ENCODE results near the gene CCL4L2.
"Not testable (repeated sequence)": the region's sequence is repeated elsewhere in the genome, so short reads cannot be mapped to it uniquely, and the experiment has no call there.

Gene CCL4L2

GRCh38 chr17:36210439-36211211 lies at the start of gene CCL4L2:
TSS of gene CCL4L2 (plus strand) at chr17:36211063.
- DNase-seq (ENCODE audit: low read depth) = not testable (repeated sequence)

DNA sequence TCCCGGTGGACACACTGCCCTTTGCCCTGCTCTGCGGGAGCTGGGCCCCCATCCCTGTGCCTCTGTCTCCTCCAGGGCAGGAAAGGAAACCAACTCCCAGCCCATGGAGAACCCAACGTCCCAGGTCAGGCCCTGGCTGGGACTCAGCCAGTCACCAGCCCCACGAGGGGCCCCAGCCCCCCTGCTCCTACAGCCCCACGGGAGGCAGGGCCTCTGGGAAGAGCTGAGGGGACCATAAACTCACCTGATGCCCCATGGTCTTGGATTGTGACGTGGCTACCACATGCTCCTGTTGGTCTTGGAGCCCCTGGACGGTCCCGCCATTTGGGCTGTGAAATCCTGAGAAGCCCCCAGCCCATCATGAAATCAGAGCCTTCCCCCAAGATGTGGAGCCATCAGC lies 42.0 kb upstream of the CCL4L2 start:
- not testable (repeated sequence) for DNase-seq (ENCODE audit: low read depth)

GRCh38 chr17:36176536-36176935 lies 34.3 kb upstream of the CCL4L2 start, which contains the start of gene TBC1D3B:
TSS of gene TBC1D3B (minus strand) at chr17:36176636. CDS start at chr17:36175050, 1,586 bp downstream.
- DNase-seq (ENCODE audit: low read depth) = not testable (repeated sequence)

DNA sequence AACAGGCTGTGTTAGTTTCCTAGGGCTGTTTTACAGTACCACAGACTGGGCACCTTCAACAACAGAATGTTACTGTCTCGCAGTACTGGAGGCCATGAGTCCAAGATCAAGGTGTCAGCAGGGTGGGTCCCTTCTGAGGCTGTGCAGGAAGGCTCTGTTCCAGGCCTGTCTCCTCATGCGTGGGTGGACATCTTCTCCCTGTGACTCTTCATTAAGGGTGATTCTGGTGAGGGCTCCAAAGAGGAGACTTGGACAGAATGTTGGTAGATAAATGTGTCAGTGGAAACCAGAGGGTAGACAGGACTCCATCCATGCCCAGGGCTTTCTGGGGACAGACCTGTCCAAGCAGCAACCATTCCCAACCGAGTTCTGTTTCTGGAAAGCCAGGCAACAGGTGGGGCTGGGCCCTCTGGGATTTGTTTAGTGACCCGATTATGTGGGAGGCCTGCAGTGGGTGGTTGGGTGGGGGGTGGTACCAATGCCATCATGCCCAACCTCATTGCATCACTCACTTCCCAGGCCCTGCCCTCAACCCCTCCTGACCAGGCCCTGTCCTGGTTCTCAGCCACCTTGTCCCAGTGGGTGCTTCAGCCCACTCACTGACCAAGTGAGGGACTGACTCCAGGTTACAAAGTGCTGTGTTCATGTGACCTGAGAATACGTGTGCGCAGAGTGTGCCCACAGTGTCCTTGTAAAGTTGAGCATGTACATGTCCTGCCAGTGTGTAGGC lies 29.3 kb upstream of the CCL4L2 start:
- not testable (repeated sequence) for DNase-seq (ENCODE audit: low read depth)

DNA sequence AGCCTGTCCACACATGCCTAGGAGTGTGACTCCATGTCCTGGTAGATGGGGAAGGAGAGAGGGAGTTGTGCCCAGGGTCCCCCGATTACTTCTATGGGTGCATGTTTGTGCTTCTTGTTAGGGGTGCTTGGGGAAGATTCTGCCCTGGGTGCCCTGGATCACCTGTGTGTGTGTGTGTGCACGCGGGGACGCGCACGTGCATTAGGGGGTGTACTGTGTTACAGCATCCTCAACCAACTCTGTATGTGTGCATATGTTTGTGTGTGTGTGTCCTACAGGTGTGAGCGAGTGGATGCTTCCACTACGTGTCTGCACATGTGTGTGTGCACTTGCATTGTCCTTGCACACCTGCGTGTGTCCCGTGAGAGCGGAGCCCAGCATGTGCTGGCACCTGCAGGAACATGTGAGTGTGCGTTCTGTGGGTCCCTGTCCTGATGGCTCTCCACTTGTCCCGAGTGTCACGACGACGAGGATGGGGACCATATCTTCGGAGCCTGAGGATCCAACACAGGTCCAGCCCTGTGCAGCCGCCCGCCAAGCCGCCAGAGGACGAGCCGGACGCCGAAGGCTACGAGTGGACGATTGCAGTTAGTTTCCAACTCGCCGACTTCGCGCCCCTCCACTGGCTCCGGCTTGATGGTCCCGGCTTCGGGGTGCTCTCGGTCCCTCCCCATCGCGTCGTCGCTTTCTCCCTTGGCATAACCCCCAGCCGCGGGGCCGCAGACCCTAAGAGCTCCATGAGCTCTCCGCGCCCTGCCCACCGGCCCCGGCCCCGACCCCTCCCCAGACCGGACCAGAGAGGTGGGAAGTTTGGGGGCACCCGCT lies 28.5 kb upstream of the CCL4L2 start:
- no peak for DNase-seq (ENCODE audit: low read depth)

DNA sequence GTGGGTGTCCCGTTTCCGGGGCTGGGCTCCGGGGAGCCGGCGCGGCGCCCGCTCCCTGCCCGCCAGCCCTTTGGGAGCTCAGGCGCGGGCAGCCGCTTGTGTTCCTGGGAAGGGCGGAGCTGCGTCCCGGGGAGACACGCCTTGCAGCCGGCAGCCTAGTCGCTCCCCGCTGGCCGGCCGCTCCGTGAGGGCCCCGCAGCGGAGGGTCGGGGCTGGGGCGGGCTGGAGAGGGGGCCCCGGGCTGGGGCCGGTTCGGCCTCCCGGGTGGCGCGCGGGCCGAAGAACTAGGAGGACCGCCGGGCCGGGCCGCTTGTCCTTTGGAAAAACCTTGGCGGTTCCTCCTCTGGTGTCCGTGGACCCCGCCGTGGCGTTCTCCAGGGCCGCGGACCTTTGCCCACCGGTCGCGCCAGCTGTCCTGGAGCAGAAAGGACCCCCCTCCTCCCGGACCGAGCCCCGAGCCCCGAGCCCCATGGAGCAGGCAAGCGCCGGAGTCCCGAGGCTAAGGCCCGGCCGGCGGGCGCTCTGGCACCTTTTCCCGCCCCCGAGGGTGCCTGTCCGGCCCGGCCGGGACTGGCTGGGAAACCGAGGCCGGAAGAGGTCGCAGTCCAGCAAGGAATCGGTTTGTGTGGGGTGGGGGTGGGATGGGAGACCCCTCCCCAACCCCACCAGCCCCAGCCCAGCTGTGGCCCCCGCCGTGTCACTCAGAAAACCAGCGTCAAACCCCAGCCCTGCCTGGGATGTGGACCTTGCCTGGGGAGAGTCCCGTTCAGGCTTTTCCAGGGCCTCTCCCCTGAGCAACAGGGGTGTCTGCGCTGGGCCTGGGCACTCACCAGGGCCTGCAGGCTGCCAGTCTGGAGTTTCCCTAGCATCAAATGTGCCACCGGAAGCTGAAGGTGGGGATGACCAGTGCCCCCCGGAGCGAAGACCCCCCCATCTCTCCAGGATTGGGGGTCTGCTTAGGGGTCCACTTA lies 27.6 kb upstream of the CCL4L2 start:
- DNase-seq (ENCODE audit: low read depth) = no peak

DNA sequence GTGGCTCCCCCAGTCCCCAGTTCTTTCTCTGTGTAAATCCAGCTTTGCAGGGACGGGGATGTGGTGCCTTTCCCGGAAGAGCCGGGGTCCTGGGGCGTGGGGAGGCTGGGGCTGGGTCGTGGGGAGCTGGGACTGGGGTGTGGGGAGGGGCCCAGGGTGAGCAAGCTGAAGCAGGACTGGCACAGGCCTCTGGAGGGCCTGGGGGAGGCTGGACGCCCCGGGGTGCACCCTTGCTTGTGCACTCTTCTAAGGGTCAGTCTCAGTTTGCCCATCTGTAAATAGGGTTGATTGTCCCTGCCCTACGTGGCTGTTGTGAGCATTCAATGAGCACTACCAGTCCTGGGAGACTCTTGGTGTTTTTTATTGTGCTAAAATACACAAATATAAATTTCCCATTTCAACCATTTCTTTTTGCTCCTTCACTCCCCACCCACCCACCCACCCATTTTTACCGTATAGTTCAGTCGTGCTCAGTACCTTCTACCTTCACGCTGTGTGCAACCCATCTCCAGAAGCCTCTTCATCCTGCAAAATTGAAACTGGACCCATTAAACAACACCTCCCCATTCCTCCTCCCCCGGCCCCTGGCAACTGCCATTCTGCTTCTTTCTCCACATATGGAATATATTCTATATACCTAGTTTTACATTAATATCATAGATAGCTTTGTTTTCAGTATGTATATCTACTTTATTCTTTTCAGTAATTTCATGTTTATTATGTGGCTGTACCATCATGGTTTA lies 26.7 kb upstream of the CCL4L2 start:
- DNase-seq (ENCODE audit: low read depth) = no peak

DNA sequence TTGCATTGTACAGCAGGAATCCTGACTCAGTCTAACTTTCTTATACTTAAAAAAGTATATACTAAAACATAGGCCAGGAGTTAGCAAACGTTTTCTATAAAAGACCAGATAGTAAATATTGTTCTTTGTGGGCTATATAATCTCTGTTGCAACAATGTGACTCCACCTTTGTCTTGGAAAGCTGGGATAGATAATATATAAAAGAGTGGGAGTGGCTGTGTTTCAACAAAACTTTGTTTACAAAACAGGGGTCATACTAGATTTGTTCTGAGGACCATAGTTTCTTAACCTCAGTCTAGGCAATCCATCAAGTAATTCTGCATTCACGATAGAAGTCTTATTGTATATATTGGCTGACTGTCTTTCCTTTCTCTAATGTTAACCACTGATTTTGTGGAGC lies 25.4 kb upstream of the CCL4L2 start:
- no peak for DNase-seq (ENCODE audit: low read depth)

GRCh38 chr17:36186810-36187763 lies 23.8 kb upstream of the CCL4L2 start:
- DNase-seq (ENCODE audit: low read depth) = not testable (repeated sequence)

DNA sequence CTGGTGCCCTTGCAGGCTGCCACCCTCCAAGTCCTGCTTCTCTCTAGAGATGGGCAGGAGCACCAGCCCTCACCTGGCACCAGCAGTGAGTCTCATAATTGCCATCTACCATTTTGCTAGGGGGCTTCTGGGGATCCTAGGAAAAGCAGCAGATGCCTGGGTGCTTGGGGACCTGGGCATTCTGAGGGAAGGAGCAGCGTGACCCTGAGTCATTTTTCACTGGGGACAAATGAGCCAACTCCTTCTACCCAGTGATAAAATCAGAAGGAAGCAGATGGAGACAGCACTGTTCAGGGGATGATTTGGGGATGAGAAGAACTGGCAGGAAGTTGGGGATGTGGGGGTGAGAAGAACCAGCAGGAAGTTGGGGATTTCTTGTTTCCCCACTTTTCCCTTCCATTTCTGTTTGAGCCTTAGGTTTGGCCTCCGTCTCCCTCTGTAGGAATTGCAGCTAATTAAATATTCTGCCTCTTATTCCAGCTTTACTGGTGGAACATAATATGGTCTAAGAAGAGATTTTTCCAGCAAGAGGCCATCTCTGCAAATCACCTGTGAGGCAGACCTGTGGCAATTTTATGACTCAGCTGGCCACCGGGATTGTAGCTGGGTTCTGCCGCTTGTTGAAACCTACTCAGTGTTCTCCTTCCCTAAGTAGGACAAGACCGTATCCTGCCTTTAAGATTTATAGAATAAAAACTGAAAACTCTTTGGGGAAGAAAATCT lies 22.8 kb upstream of the CCL4L2 start:
- DNase-seq (ENCODE audit: low read depth) = not testable (repeated sequence)

DNA sequence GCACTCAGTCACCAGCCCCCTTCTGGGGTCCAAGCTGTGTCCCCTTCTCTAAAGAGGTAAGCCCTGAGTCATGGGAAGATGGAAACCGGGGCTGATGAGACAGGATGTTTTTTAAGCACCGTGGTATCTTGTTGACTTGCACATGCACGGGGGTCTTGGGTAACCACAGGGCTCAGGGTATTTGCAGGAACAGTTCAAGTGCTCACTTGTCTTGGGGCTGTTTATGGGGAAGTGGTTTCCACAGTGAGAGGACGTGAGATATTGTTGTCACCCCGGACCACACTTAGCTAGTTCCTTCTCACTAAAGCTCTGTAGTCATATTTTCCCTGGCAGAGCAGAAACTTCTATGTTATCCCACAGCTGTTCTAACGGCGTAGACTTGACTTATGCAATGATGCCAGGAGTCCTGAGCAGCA lies 22.0 kb upstream of the CCL4L2 start:
- DNase-seq (ENCODE audit: low read depth) = no peak

- DNase-seq (ENCODE audit: low read depth) = not testable (repeated sequence)
Observed at GRCh38 chr17:36189993-36190392, 20.9 kb upstream of the CCL4L2 start.

DNA sequence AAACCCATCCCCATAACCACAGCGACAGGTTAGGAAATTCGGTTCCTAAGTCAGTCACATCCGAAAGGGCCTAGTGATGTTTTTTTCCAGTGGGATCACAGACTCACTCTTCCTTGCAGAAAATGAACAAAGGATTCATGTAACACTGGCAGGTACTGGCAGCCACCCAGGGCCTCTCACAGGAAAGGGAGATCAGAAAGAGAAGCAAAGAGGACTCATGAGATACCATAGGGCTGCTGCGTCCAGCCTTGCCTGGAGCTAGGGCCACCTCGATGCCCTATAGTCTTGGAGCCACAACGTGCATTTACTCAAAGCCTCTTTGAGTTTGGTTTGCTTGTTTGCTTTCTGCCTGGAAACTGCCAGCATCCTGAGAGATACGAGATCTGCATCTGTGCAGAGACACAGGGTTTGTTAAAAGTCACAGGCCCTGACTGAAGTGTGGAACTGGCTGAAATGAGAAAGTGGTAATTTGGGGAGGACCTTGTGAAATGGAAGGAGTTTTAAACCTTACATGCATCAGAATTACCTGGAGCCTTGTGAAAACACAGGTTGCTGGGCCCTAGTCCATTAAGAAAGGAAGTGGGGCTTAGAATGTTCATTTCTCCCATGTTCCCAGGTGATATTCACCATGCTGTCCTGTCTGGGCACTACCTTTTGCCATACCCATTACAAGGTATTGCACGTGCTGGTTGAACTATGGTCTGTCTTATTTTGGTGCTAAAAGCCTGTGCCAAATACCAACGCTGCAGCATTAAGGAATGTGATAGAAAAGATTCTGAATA lies 20.1 kb upstream of the CCL4L2 start:
- DNase-seq (ENCODE audit: low read depth) = not testable (repeated sequence)

DNA sequence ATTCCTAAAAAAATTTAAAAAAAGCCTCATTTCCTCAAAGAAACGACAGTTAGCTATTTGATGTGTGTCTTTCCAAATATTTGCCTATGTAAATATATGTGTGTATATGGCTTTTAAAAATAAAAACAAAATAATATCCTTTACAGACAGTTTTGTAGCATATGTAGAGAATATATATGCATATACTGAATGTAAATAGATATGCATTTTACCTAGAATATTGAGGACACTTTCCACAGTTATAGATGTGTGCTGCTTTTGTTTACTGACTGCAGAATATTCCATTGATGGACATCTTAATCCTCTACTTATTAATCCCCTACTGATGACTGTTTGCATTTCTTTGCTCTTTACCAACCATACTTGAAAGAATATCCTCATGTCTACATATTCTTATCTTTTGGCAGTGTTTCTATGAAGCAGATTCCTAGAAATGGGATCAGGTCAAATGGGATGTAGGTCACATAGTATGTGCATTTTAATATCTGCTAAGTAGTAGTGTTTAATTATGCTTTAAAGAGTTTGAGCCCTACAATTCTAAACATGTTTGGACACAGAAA lies 17.6 kb upstream of the CCL4L2 start:
- no peak for DNase-seq (ENCODE audit: low read depth)

DNA sequence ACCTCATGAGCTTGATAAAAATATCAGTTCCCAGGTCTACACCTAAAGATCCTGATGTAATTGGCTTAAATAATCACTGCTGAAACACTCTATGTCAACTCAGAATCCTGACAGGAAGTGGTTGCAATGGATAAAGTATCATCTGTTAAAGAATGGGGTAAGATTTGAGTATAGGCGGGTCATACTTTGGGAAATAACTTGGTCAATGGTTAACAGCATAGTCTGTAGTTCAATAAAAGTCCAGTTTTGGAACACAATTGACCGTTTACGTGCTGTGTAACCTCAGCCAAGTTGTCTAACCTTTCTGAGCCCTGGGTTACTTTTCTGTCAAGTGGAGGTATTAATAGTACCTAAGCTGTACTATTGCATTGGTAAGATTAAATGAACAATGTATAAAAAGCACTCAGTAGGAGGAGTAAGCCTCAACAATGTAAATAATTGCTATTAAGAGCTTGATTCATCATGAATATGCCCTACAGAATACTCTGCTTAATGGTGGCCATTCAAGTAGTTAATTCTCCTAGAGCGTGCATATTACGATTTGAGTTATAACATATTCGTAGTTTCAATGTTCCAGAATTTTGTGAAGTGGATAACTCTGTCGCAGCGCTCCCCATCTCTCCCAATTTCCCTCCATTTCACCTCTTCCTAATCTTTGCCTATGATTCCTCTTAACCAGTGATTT lies 16.6 kb upstream of the CCL4L2 start:
- not testable (repeated sequence) for DNase-seq (ENCODE audit: low read depth)

- DNase-seq (ENCODE audit: low read depth) = not testable (repeated sequence)
Observed at GRCh38 chr17:36194832-36195433, 15.9 kb upstream of the CCL4L2 start.

All from activated T-helper 9 cell treated with anti-CD3 and anti-CD28 coated beads, Interleukin-2, amount 50 U/mL, for 16 hours (primary cell).